Inflammatory macrophage (primary cell): ENCODE results near the gene PRKCE.

Source experiments
- DNase-seq, 2 donors: peaks; one replicate each; pipeline ENCODE4 v3.0.0-alpha.2; 2020 to 2022

PRKCE gene

GRCh38 chr2:45729753-45730512 lies 78.5 kb downstream of the PRKCE start:
- peak; percentile 74 to 78 for DNase-seq

DNA sequence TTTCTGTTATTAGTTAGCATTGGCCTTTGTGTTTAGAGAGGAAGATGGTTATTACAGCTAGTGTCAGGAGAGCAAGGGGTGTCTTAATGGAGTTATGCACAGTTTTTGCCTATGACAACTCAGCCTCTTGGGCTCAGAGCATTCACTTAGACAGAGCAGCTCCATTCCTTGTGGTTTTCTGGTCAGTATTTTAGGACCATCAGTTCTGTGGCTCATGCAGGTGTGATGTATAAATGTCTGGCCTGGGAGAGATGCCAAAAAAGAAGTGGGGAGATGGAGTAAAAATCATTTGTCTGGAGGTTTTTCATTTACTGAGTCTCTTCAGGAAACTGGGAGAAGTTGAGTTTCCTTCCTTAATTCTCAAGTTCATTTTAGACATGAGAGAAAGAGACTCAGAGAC lies 79.7 kb downstream of the PRKCE start:
- DNase-seq = no peak

GRCh38 chr2:45732436-45732835 lies 81.0 kb downstream of the PRKCE start:
- DNase-seq = no peak

DNA sequence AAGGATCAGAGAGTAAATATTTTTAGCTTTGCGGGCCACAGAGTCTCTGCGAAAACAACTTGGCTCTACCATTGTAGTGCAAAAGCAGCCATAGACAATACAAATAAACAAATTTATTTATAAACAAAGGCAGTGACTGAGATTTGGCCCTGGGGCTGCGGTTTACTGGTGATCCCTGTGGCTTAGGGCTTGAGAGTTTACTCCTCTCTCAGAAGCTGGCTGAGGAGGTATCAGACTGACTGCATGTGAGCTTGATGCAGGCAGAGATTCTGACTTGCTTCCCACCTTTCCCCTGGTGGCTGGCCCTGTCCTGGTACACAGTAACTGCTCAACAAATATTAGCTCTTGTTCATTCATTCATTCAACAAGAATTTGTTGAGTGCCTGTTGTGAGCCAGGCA lies 81.5 kb downstream of the PRKCE start:
- DNase-seq = no peak

- DNase-seq = no peak
Measured at GRCh38 chr2:45734336-45734735, 82.9 kb downstream of the PRKCE start.

DNA sequence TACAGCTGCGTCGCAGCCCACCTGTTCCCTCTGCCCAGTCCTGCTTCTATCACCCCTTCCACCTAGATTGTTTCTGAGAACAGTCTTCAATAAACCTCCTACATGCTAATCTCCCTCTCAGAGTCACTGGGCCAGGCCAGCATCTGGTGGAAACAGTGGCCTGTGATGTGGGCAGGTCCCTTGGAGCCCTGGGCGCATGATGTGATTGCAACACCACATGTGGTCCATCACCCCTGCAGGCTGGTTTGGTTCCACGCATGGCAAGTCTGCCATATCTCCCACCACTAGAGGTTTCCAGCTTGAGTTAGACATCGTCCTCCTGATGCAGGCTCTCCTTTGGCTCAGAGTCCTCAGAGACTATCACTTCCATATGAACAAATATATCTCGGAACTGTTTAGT lies 83.5 kb downstream of the PRKCE start:
- DNase-seq = peak; percentile 50 to 61

- DNase-seq = no peak
Measured at GRCh38 chr2:45736757-45737704, 85.6 kb downstream of the PRKCE start.

DNA sequence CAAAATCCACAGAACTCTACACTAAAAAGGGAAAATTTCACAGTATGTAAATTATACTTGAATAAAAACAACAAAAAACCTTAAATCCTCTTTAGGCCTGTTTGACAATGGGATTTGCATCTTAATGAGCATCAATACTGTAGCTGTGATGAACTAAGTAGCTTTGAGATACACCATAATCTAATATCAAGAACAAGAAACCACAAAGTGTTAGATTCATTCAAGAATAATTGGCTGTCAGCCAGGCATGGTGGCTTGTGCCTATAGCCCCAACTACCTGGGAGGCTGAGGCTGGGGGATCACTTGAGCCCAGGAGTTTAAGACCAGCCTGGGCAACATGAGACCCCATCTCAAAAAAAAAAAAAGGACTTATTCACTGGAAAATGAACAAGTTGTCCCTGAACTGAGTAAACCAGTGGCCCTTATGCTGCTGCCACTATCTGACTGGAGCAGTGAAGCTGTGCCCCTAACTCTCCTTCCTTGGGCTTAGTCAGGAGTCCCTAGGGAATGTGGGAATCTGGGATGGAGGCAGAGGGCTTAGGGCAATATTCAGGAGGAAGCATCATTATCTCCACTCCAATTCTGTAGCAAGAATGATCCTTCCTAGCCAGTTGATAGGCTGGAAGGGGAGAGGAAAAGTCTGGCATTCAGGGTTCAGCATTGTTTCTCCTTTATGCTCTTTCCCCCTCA lies 88.5 kb downstream of the PRKCE start:
- DNase-seq = no peak

DNA sequence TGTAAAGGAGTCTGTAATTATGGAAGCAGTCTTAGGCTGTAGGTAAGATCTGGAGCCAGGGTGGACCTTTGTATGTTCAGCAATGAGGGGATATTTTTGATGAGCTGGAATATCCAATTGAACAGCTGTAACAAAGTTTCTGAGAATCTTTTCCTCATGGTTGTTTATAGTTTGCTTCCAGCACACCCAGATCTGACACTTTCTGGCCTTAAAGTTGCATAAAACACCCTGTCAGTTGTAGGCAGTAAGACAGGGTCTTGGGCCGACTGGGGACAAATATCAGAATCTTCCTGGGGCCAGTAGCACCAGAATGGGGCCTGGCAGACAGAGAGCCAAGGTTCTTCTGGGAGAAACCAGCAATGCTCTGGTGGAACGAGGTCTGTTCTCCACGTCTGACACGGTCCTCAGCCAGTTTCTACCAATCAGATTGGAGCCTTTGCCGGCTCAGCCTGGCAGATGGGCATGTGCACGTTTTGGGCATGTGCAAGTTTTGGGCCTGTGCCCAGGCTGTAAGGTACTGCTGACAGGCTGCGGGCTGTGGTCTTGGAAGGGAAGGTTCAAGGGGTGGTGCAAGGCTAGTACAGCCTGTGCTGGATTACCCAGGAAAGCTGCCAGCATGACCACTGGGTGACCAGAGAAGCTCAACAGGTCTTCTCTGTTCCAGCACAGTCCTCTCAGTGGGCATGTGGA lies 89.8 kb downstream of the PRKCE start:
- no peak for DNase-seq

- DNase-seq = no peak
Measured at GRCh38 chr2:45743531-45744396, 92.3 kb downstream of the PRKCE start.

DNA sequence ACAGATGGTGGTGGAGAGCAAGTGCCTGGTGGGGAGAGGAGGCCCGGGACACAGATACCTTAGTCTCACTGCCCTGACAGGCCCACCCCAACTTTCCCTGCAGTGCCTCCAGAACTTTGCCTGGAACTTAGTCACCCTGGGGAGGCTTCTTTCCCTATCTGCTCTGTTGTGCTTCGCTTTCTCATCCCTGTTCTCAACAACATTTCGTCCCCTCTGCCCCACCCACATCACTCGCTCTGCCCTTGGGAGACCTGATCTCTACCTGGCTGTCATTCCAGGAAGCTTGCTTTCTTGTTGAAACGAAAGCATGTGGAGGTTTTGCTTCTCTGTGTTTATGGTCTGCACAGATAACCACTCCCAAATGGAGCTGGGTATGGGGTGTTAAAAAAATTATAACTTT lies 93.8 kb downstream of the PRKCE start:
- no peak for DNase-seq

DNA sequence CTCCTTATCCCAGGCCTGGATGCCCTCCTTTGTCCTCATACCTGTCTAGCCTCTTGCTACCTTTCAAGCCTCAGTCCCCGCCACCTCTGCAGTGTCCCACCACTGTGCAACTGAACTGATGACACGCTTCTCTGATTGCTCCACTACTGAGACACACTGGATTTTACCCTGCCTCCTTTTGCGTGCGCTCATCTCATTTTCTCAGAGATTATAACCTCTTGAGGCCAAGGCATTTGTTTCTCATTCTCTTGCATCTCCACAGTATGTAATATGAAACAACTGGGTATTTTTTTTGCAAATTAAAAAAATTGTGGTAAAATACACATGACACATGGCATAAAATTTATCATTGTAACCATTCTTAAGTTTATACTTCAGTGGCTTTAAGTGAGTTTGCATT lies 95.4 kb downstream of the PRKCE start:
- DNase-seq = no peak

- DNase-seq = no peak
Measured at GRCh38 chr2:45747363-45747762, 95.9 kb downstream of the PRKCE start.

GRCh38 chr2:45748239-45748638 lies 96.8 kb downstream of the PRKCE start:
- DNase-seq = no peak

DNA sequence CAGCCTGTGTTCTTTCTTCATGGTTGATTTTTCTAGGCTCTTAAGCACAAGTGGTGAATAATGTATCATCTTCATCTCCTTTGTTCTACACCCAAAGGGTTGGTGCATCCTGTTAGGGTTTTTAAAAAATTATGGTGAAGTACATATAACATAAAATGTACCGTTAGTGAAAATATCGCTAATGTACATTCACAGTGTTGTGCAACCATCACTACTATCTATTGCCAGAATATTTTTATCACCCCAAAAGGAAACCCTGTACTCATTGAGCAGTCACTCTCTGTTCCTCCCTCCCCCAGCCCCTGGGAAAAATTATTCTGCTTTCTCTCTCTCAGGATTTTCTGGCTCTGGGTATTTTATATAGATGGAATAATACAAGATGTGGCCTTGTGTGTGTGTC lies 98.5 kb downstream of the PRKCE start:
- DNase-seq = no peak

GRCh38 chr2:45750484-45750883 lies 99.0 kb downstream of the PRKCE start:
- peak in 1 of 2 donors; percentile 38 for DNase-seq

DNA sequence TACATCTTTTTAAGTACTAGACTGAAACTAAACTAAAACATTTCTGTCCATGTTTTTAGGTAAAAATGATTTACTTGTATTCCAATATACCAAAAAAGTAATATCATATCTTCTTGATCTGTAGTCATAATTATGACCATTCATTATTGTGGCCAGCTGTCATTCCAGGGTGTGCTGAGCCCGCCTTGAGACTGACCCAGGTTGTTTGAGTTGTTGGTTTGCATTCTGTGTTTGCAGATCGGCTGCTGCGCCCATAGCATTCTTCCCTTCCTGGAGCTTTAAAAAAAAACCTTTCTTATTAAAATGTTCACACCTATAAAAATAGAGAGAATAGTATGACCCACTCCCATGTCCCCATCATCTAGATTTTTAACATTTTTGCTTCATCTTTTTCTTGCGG lies 101.9 kb downstream of the PRKCE start:
- no peak for DNase-seq

DNA sequence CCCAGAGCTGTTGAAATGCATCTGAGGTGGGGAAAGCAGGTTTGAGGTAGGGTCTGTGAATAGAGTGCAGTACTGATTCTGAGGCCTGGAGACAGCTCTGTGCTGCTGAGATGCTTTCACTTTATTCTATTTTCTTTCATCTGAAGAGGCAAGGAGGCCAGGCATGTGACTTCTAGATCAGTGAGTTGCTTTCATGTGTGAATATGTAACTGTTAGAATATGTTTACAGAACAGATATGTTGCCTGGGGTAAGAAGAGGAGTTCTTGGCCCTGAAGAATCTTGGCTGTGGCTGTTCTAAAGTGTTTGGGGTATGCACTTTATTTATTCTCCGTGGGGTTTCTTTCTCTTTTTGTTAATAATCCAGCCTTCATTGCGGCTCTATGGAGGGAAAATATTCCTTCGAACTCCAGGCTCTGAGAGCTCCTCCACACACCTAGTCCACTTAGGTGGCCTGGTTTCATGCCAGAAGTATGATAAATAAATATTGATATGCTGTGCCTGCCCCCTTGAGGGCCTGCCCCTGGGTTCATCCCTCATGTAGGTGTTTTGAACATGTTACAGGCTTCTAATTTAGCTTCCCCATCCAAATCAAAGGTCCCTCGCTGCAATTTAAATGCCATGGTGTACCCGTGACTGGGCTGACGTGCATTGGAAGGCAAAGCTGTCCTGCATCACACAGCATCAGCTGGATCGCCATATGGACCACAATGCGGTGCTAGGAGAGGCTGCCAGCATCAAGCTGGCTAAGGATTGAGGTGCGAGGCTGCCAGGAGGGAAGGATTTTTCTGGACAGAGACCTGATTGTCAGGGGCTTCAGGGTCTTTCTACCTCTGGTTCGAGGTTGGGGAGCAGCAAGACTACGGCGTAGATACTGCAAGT lies 102.9 kb downstream of the PRKCE start:
- DNase-seq = no peak

GRCh38 chr2:45755585-45756335 lies 104.3 kb downstream of the PRKCE start:
- DNase-seq = no peak

DNA sequence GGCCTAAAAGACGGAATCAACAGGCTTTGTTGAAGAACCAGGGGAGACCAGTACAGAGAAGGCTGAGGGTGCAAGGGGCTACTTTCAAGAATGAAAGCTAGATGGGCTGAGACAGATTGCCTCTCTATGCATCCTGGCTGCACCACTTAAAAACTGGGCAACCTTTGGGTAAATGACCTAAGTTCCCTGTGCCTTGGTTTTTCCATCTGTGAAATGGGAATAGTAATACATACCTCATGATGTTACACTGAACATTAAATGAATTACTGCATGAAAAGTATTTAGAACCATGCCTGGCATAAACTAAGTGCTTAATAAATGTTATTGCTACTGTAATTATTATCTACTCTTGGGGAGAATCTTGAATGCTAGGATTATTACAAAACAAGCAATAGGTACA lies 106.5 kb downstream of the PRKCE start:
- DNase-seq = no peak
